Astrocyte of the cerebellum (primary cell): ENCODE measurements around the gene SYNE2.
"Not testable (repeated sequence)": the region's sequence is repeated elsewhere in the genome, so short reads cannot be mapped to it uniquely, and the experiment has no call there.

Experiments used
- DNase-seq: peaks from one replicate; pipeline ENCODE4 v3.0.0-alpha.2; 2011; ENCODE audit warnings: low read depth
- H3K4me3 ChIP-seq: 2 replicates; pipeline ENCODE4 v1.5.1; 2011; ENCODE audit warnings: mild to moderate bottlenecking, low read depth, low read length, moderate library complexity
- CTCF ChIP-seq: IDR thresholded peaks from 2 replicates; pipeline ENCODE4 v1.5.1; 2012; ENCODE audit warnings: low read length, low read depth, moderate library complexity, mild to moderate bottlenecking; ENCODE audit errors: missing control alignments
- in situ Hi-C: cut with HindIII; loops from 2 replicates; pipeline ENCODE4 v1.10.0; 2017; ENCODE audit warnings: low sequenced_read_pairs

Gene SYNE2

GRCh38 chr14:64209444-64210131 lies 356.8 kb downstream of the SYNE2 start:
- no peak for TF ChIP-seq CTCF
- in situ Hi-C loops, result no loop called here
- H3K4me3 ChIP-seq, result no peak overlapping the region
- DNase-seq, result no peak

DNA sequence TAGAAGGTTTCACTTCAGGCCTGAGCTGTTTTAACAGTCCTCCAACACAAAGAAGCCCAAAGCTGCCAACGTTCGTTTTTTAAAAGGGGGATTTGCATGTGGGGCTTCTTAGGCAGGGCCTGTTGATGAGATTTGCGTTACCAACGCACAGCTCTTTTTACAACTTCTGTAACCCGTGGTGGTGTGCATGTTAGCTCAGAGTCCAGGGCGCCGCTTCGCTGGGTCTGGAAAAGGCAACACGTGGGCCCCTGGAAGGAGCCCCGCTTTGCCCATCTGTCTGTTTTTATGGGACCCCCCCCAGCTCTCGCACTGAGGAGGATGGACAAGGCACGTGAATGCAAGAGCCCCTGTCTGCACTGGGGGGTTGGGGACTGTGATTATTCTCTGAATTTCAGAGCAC lies 357.4 kb downstream of the SYNE2 start:
- in situ Hi-C loops, result no loop called here
- H3K4me3 ChIP-seq, result no peak overlapping the region
- DNase-seq, result no peak
- no peak for TF ChIP-seq CTCF

DNA sequence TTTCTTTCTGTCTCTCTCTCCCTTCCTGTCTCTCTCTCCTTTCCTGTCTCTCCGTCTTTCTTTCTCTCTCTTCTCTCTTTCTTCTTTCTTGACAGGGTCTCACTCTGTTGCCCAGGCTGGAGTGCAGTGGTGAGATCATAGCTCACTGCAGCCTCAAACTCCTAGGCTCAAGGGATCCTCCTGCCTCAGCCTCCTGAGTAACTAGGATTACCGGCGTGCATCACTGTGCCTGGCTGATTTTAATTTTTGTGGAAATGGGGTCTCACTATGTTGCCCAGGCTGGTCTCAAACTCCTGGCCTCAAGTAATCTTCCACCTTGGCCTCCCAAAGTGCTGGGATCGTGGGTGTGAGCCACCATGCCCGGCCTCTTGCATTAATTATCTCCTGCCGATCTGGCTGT lies 358.1 kb downstream of the SYNE2 start:
- in situ Hi-C loops, H3K4me3 ChIP-seq, DNase-seq: not testable (repeated sequence)

DNA sequence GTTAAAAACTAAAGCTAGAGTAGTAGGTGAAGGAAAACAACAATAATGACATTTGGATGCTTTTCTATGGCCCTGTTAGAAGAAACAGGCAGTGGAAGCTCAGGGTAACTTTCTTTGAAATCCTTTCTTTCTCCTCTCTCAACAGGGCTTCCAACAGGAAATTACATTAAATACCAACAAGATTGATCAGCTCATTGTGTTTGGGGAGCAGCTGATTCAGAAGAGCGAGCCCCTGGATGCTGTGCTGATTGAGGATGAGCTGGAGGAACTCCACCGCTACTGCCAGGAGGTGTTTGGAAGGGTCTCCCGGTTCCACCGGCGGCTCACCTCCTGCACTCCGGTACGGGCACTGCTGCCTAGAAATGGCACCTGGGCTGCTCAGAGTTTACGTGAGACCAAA lies 359.9 kb downstream of the SYNE2 start:
- in situ Hi-C loops, result no loop called here
- H3K4me3 ChIP-seq, result no peak overlapping the region
- no peak for TF ChIP-seq CTCF
- no peak for DNase-seq

DNA sequence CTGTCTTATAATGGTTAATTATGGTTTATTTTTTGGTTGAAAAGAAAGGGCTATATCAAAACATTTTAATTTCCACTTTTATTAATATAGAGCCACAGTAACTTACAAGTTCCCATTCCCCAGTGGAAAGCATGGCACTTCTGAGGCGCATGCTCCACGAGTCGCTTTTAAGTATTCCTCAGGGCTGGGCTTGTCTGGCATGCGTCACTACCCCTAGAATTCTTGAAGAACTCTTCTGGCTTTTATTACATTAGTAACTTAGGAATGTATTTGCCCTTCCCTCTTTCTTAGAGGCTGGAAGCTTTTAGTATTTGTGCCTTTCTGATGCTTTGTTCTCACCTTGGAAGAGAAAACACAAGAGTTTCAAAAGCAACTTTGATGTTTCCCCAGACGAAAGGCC lies 360.3 kb downstream of the SYNE2 start:
- in situ Hi-C loops, result no loop called here
- DNase-seq, result no peak

DNA sequence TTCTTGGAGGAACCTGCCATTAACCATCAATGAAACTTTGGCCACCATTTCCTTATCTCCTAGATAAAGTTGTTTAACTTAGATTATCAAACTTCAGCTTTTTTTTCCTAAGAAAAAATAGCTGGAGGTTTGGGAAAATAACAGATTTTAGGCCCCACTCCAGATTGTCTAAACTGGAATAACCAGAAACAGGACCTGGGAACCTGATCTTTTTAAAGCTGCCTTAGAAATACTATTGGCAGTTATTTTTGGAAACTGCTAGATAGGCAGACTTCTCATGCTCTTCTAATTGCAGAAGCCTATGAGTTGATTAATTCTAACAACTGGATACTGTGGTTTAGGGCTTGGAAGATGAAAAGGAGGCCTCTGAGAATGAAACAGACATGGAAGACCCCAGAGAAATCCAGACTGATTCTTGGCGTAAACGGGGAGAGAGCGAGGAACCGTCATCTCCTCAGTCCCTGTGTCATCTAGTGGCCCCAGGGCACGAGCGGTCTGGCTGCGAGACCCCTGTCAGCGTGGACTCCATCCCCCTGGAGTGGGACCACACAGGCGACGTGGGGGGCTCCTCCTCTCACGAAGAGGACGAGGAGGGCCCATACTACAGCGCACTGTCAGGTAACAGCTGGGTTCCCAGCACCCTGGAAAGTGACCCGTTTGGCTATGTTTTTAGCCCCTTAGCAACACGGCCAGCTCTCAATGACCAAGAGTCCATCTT lies 361.2 kb downstream of the SYNE2 start:
- in situ Hi-C loops, result no loop called here
- DNase-seq, result no peak
- TF ChIP-seq CTCF, result no peak
- no peak overlapping the region for H3K4me3 ChIP-seq

More for the DNA sequence above, 360.3 kb downstream of the SYNE2 start:
- TF ChIP-seq CTCF, result no peak
- no peak overlapping the region for H3K4me3 ChIP-seq

DNA sequence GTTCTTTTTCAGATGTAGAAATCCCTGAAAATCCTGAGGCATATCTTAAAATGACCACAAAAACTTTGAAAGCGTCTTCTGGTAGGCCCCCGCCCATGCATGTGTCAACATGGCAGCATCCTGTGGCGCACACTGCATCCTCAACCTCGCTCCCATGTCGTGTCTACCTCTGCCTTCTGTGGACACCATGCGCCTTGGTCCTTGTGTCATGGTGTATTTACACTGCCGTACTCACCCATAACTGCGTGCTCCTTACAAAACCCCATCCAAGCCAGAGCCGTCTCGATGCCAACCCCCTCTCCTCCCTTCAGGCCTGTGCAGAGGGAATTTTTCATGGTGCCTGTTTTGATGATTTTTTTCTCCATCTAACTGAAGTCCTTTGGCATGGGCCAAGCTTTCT lies 362.5 kb downstream of the SYNE2 start:
- in situ Hi-C loops, result no loop called here
- no peak for TF ChIP-seq CTCF
- DNase-seq, result no peak
- no peak overlapping the region for H3K4me3 ChIP-seq
